NCI-H1930 (cell line): ENCODE results near the gene CDK17.
A peak's percentile ranks its signal among the peaks of the same experiment; 100 is the strongest.
"Not testable (repeated sequence)": the region's sequence is repeated elsewhere in the genome, so short reads cannot be mapped to it uniquely, and the experiment has no call there.

ENCODE experiments used
- DNase-seq, 2 experiments: peaks; one replicate each; lab custom pipeline; 2025; lab: John Stamatoyannopoulos, UW

CDK17 gene

DNA sequence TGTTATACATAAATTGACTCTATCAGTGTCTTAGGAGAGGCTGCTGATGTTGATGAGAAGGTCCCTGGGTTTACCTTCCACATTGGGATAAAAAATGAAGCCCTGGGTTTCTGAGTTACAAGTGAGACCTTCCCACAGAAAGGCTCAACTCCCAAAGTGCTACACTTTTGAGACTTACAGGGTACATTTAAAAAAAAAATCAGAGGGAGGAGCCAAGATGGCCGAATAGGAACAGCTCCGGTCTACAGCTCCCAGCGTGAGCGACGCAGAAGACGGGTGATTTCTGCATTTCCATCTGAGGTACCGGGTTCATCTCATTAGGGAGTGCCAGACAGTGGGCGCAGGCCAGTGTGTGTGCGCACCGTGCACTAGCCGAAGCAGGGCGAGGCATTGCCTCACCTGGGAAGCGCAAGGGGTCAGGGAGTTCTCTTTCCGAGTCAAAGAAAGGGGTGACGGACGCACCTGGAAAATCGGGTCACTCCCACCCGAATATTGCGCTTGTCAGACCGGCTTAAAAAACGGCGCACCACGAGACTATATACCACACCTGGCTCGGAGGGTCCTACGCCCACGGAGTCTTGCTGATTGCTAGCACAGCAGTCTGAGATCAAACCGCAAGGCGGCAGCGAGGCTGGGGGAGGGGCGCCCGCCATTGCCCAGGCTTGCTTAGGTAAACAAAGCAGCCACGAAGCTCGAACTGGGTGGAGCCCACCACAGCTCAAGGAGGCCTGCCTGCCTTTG, 84.3 kb downstream of the CDK17 start:
- DNase-seq, result not testable (repeated sequence)

DNA sequence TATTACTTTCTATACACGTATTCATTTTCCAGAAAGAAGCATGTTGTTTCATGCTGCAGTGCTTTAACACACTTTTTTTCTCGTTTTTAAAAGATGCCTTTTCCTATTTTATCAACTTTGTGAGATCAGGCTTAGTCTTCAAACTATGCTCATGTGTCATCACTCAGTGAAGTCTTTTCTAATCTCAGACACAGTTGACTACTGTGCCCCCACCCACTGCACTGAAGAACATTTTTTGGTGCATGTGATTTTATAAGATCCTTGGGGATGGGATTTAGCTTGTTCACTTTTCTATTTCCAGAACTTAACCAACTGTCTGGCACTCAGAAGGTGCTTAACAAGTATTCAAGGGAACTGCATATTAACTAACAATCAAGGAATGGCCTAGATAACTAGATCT, 85.5 kb downstream of the CDK17 start:
- DNase-seq, result no peak

DNA sequence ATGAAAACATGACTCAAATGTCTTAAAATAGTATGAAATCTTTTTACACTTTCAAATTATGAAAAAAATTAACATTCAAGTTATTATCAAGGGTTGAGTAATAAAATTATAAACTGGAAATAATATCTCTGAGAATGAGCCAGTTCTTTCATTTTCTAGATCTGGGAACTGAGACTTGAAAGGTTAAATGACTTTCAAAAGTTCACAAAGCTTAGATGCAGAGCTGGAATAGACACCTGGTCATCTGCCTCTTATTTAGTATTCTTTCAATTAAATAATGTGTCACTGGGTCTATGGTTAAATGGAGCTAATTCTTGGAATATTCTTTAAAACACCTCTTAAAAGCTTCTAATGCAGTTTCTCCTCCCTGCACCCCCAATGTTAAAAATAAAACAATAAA, 86.6 kb downstream of the CDK17 start:
- no peak for DNase-seq

DNA sequence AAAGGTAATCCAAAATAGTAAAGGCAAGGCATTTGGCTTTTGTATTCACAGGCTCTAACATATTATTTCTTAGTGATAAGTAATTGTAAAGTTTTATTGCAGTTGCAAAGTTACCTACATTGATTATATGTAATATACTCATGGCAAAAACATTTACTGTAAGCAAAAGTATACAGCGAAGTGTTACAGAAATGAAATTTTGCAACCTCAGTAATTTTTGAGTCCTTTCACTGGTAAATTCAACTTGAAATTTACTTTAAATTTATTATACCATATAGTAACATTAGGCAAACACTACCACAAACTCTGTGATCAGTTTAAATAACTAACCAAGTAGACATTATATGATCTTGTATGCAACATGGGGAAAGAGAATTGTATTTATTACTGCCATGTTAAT, 89.0 kb downstream of the CDK17 start:
- no peak for DNase-seq

DNA sequence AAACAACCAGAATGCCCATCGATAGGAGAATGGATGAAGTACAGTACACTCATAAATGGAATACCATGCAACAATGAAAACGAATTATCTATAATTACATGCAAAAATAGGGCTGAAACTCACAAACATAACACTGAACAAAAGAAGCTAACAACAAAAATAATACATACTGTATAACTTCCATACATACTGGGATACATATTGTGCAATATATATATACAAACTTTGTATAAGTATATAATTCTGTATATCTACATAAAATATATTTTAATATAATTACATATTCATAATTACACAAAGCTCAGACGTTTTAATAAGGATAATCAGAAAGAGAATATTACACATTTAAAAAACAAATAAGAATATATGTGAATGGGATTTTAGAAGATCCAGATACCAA, 90.2 kb downstream of the CDK17 start:
- DNase-seq, result no peak

DNA sequence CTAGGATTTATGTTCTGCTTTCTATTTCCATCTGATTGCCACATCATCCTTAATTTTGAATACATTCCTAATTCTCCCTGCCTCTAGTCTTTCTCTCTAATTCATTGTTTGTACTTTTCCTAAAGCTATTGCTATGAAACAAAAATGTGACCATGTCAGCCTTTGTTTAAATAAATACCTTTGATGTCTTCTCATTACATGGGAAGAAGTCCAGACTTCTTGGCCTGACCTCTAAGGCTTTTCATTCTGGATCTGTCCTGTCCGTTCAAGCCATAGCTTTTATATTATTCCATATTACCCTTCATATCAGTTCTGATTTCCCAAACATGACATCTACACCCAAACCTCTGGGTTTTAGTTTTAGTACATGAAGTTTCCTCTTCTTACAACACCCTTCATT, 91.4 kb downstream of the CDK17 start:
- DNase-seq, result no peak

DNA sequence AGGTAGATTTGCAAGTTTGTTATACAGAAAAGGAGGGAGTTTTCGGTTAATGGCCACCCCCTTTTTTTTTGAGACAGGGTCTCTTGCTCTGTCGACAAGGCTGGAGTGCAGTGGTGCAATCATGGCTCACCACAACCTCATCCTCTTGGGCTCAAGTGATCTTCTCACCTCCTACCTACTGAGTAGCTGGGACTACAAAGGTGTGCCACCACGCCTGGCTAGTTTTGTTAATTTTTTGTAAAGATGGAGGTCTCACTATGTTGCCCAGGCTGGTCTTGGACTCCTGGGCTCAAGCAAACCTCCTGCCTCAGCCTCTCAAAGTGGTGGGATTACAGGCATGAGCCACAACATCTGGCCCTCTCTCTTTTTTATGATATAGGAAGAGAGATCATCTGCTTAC, 94.6 kb downstream of the CDK17 start:
- DNase-seq, result no peak

DNA sequence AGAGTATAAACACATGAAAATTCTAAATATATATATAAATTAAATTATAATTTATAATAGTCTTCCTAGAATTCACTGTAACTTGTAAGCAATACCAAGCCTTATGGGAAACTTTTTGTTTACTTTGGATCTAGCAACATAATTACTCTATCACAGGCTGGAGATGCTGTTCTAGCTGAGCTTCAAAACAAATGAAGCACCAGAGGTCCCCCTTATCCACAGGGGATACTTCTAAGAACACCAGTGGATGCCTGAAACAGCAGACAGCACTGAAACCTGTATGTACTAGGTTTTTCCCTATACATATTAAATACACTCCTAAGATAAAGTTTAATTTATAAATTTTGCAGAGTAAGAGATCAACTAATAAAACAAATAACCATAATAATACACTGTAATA, 96.6 kb downstream of the CDK17 start:
- peak in 1 of 2 experiments; percentile 8 for DNase-seq

DNA sequence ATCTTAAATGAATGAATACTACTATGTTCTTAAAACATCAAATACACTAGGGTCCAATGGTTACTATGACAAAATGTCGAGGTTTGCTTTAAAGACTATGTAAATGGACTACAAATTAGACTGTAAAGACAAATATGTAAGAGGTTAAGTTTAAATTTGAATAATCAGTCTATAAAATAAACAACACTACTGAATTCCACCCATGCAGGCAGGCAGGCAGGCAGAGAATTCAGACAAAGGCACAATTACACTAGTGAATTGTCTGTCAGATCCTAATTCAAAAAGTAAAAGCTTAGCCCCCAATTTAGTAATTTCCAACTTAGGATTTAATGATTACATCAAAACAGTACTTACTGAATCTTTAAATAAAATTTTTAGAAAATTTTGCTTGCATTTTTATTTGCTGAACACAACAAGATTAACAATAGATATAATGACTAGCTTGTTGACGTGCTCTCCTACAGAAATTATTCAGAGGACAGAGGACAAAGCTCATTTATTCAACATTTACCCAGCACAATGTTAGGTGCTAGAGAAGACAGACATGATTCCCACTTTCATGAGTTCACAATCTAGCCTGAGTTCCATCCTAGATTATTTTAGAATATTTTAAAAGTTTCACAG, 97.4 kb downstream of the CDK17 start:
- DNase-seq, result peak; percentile 40 to 71

DNA sequence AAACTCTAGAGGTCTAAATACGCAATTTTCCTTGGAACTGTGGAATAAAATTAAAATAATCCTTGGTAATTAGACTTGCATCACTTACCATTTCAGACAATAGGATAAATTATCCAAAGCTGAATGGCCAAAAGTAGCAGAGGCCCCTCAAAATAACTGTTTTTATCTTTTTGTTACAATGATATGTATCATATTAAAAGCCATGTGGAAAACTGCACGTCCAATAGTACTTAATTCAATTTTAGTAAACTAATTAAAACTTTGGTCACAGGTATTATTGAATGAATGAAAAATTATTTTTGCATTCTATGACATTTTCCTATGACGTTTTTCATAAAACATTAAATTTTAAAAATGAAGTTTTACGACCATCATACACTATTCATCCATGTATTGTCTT, 98.5 kb downstream of the CDK17 start:
- DNase-seq, result no peak

DNA sequence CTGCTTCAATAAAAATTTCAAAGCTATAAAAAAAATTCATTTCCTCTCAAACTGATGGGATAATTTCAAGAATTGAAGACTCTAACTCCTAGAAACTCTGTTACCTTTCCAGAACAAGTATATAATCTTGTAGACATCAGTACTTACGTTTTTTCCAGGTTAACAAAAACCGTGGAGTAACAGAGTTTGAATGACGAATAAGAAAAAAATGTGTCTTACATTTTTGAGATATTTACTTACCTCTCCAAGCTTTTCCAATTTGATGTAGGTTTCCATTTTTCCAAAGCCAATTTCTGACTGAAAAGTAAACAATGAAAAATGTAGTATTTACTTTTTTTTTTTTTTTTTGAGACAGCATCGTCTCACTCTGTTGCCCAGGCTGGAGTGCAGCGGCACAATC, 100.2 kb downstream of the CDK17 start:
- no peak for DNase-seq

DNA sequence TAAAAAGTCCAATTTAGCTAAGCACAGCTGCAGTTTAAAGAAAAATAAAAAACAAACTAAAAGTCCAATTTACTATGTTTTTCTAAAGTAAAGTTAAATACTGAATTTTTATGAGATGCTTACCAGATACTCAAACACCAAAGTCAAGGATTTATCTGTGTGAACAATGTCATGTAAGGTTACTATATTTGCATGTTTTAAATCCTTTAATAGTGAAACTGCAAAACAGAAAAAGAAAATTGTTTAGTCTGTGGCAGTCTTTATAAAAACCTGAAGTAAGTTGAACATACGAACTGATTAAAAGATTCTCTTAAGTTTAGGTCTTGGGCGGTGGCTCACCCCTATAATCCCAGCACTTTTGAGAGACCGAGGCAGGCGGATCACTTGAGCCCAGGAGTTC, 102.7 kb downstream of the CDK17 start:
- no peak for DNase-seq

DNA sequence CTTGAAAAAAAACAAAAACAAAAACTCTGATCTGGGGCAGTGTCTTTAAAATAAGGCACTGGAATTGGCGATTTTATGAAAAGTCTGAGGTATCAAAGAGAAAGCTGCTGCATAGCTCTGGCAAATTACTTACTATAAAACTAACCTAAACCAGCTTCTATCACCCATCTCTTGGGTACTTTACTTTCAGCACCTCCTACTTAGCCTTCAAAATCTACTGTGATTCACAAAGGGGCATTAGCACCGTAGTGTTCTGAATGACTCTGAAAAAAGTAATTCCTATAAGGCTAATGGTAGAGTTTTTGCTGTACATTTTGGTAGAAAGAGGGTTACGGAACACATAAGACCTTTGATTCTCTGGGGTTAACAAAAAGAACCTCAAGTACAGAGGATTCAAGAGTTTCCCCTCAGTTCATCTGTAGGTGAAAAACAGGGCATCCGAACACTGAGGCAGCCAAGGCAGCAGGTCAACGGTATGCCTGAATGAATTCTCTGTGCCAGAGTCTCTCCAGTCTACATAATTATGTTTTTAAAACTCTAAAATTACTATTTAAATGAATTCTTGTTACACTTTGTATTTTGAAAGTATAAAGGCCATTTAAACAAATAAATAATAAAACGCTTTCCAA, 104.6 kb downstream of the CDK17 start:
- DNase-seq, result no peak

DNA sequence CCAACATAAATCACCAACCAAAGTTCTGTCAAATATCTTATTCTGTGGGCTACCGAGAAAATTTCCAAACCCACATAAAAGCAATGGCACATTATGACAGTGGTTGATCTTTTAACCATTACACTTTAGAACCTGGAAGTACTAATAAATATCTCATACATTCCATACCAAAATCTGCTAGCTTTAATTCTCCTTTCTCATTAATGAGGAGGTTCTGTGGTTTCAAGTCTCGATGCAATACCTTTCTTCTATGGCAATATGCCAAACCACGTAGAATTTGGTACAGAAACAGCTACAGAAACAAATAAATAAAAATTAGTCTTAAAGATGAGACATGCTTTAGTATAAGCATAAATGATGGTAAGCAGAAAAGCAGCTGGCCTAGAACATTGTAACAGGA, 105.4 kb downstream of the CDK17 start:
- no peak for DNase-seq

DNA sequence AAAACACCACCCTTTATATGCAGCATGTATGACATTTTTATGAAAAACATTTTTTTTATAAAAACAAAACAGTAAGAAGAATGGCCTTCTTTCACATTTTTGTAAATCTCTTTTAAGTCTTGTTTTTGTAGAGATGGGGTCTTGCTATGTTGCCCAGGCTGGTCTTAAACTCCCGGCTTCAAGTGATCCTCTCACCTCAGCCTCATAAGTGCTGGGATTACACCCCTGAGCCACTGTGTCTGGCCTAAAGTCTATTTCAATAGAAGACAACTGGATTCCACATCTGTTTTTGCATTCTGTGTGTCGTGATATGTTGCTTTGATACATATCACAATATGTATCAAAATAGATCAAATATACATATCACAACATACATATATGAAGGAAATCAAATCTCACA, 107.1 kb downstream of the CDK17 start:
- DNase-seq, result no peak

DNA sequence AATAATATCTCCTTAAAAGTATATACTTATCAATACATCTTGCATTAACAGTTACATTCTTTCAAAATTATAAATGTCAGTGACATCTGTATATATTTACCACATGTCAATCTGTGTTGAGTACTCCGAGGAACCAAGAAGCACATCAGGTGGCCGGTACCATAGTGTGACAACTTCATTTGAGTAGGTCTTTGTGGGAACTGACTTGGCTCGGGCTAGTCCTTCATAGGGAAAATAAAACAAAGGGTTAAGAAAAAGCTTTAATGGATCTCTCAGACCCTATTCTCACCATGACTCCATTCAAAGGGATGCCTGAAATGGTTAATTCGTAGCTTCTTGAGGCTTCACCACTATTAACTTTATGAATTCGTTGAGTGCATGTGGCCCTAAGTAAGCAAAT, 111.2 kb downstream of the CDK17 start:
- no peak for DNase-seq

DNA sequence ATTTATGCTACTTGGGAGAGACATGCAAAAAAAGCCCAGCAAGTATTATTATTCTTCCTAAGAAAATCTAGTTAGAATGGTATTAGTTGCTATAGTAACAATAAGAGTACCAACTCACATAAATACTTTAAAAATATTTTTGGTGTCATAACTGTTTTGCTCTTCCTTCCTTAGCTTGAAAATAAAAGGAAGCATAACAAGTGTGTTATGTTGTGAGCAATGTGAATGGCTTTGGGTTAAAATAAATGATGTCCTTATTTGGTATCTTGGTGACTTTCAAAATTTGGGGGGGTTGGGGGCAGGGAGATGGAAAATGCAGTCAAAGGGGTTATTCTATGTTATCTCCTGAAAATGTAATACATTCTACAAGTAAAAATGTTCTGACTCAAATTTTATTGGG, 115.1 kb downstream of the CDK17 start:
- no peak for DNase-seq

DNA sequence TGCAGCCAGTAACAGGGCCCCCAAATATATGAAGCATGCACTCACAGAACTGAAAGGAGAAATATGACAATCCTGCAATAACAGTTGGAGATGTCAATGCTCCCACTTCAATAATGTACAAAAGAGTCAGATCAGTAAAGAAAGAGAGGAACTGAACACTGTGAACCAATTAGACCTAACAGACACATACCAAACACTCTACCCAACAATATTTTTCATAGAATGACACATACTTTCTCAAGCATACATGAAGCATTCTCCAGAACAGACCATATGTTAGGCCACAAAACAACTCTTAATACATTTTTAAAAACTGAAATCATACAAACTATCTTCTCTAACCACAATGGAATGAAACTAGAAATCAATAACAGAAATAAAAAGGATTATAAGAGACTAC, 125.9 kb downstream of the CDK17 start:
- DNase-seq, result no peak

DNA sequence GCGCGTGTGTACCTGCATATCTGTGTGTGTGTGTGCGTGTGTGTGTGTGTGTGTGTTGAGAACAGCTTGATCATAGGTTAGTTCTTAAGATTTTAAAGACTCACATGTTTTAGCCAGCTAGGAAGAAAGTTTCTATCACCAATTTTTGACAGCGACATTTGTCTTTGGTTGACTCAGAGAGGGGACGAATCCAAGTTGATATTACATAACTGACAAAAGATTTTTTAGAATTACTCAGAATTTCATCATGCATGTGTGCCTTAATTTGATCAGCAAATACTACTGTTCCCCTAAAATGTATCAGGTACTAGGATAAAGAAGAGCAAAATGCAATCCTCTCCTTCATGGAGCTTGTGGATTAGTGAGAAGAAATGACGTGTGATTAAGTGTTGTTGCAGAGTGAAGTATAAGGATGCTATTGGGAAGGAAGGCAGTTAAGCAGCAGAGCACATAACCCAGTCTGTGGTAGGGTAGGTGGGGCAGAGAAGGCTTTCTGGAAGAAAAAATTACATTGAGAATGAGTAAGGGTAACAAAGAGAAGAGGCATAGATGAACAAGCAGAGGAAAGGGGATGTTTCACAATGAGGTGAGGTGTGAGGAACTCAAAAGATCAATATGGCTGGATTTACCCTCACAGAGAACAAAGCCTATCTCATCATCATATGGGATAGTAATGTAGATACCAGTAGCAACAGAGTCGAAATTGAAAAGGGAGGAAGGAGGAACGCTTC, 128.6 kb downstream of the CDK17 start:
- DNase-seq, result no peak

DNA sequence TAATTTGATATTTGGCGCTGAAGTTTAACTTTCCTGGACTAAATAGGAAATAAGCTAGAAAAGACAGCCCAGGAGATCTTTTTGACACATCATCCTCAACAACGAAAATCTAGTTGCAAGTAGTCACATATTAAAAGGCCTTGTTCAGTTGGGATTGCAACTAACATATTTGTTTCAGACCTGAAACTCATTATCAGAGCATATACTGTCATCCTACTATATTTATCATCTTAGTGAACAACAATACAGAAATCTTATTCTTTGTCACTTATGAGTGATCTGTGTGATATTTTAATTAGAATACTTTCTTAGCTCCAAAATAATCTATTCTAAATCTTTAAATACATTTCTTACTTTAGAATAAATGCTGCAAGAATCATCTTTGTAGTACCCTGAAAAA, 134.0 kb downstream of the CDK17 start:
- no peak for DNase-seq

DNA sequence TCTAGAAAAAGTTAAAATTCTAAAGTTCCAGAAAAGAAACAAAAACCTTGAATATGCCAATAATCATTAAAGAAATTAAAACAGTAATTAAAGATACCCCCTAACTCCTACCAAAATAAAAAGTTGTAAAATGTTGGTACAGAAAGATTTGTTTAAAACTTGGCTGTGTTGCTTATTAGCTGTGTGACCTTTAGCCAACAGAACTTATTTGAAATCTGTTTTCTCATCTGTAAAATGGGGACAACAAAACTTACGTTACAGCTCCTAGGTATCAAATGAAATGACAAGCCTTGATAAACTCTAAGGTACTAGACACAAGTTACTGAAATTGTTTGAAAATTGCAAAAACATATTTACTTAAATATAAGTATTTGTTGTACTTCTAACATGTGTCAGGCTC, 134.4 kb downstream of the CDK17 start:
- DNase-seq, result no peak

DNA sequence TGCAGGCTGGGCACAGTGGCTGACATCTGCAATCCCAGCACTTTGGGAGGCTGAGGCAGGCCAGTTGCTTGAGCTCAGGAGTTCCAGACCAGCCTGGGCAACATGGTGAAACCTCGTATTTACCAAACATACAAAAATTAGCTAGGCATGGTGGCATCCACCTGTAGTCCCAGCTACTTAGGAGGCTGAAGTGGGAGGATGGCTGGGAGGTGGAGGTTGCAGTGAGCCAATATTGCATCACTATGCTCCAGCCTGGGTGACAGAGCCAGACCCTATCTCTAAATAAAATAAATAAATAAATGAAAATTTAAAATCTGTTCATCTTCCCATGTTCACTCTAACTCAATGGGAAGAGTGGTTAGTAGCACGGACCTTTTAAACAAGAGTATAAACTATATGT, 134.8 kb downstream of the CDK17 start:
- no peak for DNase-seq

DNA sequence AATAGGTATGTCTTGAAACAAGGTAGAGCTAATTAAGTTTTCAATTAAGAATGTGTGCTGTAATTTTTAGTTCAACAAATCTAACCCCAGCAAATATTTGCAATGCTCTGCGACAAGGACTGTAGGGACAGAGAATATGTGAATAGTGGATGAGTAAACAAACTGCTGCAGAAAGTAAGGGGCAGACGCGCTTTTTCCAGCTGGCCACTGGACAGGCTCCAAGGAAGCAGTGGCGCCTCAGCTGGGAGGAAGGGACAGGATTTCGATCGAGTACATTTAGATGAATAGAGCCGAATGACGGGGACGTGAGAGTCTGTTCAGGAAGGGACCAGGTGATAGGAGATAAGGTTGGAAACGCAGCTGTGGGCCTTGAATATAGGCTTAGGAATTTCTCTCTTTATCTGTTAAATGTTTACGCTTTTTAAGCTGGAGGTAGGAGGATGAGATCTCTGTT, 136.8 kb downstream of the CDK17 start:
- peak; percentile 28 to 38 for DNase-seq
